Measurements from ENCODE around the gene SPATA31A1.
"Not testable (repeated sequence)": the region's sequence is repeated elsewhere in the genome, so short reads cannot be mapped to it uniquely, and the experiment has no call there.

SPATA31A1 gene

GRCh38 chr9:39355369-39355768 lies at the start of gene SPATA31A1:
TSS of gene SPATA31A1 (plus strand) at chr9:39355669. CDS start at chr9:39355731, 62 bp downstream.
- not testable (repeated sequence) for DNase-seq

DNA sequence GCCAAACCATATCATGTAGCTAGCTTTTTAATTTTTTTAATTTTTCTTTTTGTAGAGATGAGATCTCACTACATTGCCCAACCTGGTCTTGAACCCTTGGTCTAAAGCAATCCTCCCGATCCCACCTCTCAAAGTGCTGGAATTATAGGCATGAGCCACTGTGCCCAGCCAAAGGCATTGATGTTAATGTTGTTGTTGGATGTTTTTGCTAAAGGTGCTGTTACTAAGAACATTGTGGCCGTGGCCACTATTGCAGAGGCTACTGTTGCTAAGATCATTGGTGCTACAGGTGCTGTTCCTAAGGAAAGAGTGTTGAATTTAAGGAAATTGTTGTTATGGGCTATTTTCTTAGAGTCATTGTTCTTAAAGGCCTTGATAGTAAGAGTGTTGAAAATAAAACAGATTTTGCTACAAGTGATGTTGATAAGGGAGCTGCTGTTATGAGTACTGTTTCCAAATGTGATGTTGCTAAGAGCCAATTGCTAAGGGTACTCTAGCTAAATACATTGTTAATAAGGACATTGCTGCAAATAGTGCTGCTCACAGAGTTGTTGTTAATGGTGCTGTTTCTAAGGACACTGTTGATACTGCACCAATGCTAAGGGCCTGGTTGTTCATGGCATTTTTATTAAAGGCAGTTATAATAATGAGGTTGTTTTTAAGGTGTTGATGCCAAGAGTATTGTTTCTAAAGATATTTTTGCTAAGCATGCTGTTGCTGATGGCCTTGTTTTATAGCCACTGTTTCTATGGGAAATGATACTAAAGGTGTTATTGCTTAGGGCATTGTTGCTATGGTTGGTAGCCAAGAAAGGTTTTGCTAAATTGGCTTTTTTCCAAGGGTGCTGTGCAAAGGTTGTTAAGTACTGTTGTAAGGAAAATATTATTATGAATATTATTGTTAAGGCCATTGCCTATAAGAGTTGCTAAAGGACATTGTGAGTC lies 52.1 kb downstream of the SPATA31A1 start:
- not testable (repeated sequence) for DNase-seq

GRCh38 chr9:39411254-39411940 lies 55.9 kb downstream of the SPATA31A1 start:
- DNase-seq = not testable (repeated sequence)

Data from CD4-positive, alpha-beta T cell treated with Interleukin-10 for 1 hour (primary cell).